NT2/D1 (cell line): Measurements from ENCODE around the gene ALDH7A1.

ENCODE experiments used
- SUZ12 ChIP-seq: IDR thresholded peaks from 2 replicates; pipeline ENCODE4 v1.6.1; 2011; ENCODE audit not compliant: insufficient read length, insufficient read depth; ENCODE audit errors: extremely low read depth
- YY1 ChIP-seq: IDR thresholded peaks from 2 replicates; pipeline ENCODE4 v1.6.1; 2011; ENCODE audit not compliant: insufficient read length, insufficient read depth
- ZNF274 ChIP-seq: IDR thresholded peaks from 2 replicates; pipeline ENCODE4 v1.6.1; 2011; ENCODE audit warnings: mild to moderate bottlenecking, low read depth, low read length

GRCh38 chr5:126619781-126620180, 24.8 kb upstream of the ALDH7A1 start:
- TF ChIP-seq ZNF274 (no peak), SUZ12 (no peak), YY1 (no peak)
